PFSK-1 (cell line): ENCODE data around the gene SCUBE1.

Source experiments
- FOXP2 ChIP-seq: optimal IDR thresholded peaks from 2 replicates; pipeline ENCODE3; 2011; ENCODE audit warnings: borderline replicate concordance, control low read depth, inconsistent platforms; ENCODE audit not compliant: insufficient read depth; ENCODE audit errors: extremely low read length, extremely low read depth
- POLR2AphosphoS5 ChIP-seq: IDR thresholded peaks from 2 replicates; pipeline ENCODE4 v1.6.1; 2012; ENCODE audit warnings: low read depth, mild to moderate bottlenecking, control low read depth, low read length, moderate library complexity
- REST ChIP-seq, 2 experiments: IDR thresholded peaks; 2 replicates each; pipeline versions ENCODE4 v1.6.1 to v1.8.0; 2011 to 2012; ENCODE audit warnings: low read depth in 2 of 2, low read length in 2 of 2, control low read depth in 1 of 2, inconsistent platforms in 1 of 2, mild to moderate bottlenecking in 1 of 2, moderate library complexity in 1 of 2; ENCODE audit not compliant: insufficient read depth in 1 of 2
- SIN3A ChIP-seq: IDR thresholded peaks from 2 replicates; pipeline ENCODE4 v1.6.1; 2012; ENCODE audit warnings: mild to moderate bottlenecking, low read length, moderate library complexity, borderline replicate concordance; ENCODE audit not compliant: insufficient read depth
- TAF1 ChIP-seq: IDR thresholded peaks from 2 replicates; pipeline ENCODE4 v1.6.1; 2012; ENCODE audit warnings: low read length, control low read depth, borderline replicate concordance; ENCODE audit not compliant: insufficient read depth

- TF ChIP-seq FOXP2: no peak
- TF ChIP-seq SIN3A: no peak
- TF ChIP-seq POLR2AphosphoS5: no peak
- no peak for TF ChIP-seq REST (IDR thresholded peaks at IDR 0.05; ENCODE audit: insufficient read depth in 1 of 2, low read depth in 2 of 2, low read length in 2 of 2)
- TF ChIP-seq TAF1: no peak
Measured at GRCh38 chr22:43302531-43303041, 40.6 kb downstream of the SCUBE1 start.
